ENCODE measurements around the gene CSF3R. TPM values are rescaled to one million over a fixed set of nuclear protein-coding genes. Genes with fewer than 3 reads are reported as not detected.

Gene CSF3R
- total and polyA plus RNA-seq, 2 experiments from 2014 or later: not detected

DNA sequence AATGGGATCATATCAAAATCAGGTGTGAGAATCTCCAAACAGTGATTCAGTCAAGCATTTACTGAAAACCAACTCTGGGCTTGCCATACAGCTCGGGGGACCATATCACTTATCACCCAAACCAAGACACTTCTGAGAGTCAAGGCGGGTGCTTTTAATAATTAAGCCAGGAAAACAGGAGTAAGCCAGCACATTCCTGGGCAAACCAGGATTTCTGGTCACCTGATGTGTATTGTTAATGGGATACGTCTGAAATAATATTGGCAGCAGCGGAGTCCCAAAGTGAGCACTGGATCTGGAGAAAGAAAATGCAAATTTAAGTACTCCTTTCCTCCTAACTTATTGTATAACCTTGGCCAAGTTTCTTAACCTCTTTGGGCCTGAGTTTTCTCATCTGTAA lies 50.1 kb downstream of the CSF3R start:
- Histone ChIP-seq H3K9me2 (ENCODE audit: insufficient read depth) (no peaks in the 10 kb centered on the region), H3K4me1 (ENCODE audit: insufficient read depth) (no peaks in the 10 kb centered on the region), H3K36me3 (ENCODE audit: insufficient read depth) (no peaks in the 10 kb centered on the region), H3K79me2 (replicated peaks; ENCODE audit: insufficient read depth) (no peaks in the 10 kb centered on the region), H3F3A (replicated peaks; ENCODE audit: low read depth) (no peaks in the 10 kb centered on the region), H2AFZ (no peak overlapping the region), H3K27ac (ENCODE audit: low read depth) (no peak overlapping the region), H3K4me2 (no peak overlapping the region), H3K27me3 (ENCODE audit: insufficient read depth) (no peaks in the 10 kb centered on the region), H4K20me1 (replicated peaks; ENCODE audit: insufficient read depth) (no peaks in the 10 kb centered on the region; the same call in 1 of the 2 replicates), H3K4me3 (no peak overlapping the region)
- Mint-ChIP-seq H3K9me3 (no peaks in the 10 kb centered on the region), H3K27me3 (ENCODE audit: insufficient read depth, low read depth, poor library complexity) (peaks cover 4% of the 10 kb centered on the region), H3K4me1 (no peaks in the 10 kb centered on the region; the same call in 2 of the 3 replicates), H3K27ac (no peak overlapping the region), H3K36me3 (ENCODE audit: low read depth) (no peaks in the 10 kb centered on the region), H3K4me3 (no peak overlapping the region)
- no peak for ATAC-seq
- no peak for DNase-seq (ENCODE audit: low spot score)
- TF ChIP-seq ZNF331 (CRISPR knock-in tag; IDR thresholded peaks at IDR 0.05; ENCODE audit: low read depth) (no peak), NANOG (IDR thresholded peaks at IDR 0.05; ENCODE audit: borderline replicate concordance) (no peak), CREB1 (CRISPR knock-in tag; IDR thresholded peaks at IDR 0.05; ENCODE audit: low read depth) (no peak), STAT1 (IDR thresholded peaks at IDR 0.05; ENCODE audit: unreplicated experiment) (no peak), EZH2phosphoT487 (IDR thresholded peaks at IDR 0.05; ENCODE audit: unreplicated experiment) (no peak), JUNB (IDR thresholded peaks at IDR 0.05; ENCODE audit: unreplicated experiment) (no peak), ZNF114 (CRISPR knock-in tag; IDR thresholded peaks at IDR 0.05) (no peak), EZH2 (IDR thresholded peaks at IDR 0.05; ENCODE audit: low read depth, unreplicated experiment) (no peak), REST (IDR thresholded peaks at IDR 0.05; ENCODE audit: unreplicated experiment) (no peak), POLR2AphosphoS5 (IDR thresholded peaks at IDR 0.05; ENCODE audit: low read depth) (no peak)
- TF ChIP-seq, protein P1, sequence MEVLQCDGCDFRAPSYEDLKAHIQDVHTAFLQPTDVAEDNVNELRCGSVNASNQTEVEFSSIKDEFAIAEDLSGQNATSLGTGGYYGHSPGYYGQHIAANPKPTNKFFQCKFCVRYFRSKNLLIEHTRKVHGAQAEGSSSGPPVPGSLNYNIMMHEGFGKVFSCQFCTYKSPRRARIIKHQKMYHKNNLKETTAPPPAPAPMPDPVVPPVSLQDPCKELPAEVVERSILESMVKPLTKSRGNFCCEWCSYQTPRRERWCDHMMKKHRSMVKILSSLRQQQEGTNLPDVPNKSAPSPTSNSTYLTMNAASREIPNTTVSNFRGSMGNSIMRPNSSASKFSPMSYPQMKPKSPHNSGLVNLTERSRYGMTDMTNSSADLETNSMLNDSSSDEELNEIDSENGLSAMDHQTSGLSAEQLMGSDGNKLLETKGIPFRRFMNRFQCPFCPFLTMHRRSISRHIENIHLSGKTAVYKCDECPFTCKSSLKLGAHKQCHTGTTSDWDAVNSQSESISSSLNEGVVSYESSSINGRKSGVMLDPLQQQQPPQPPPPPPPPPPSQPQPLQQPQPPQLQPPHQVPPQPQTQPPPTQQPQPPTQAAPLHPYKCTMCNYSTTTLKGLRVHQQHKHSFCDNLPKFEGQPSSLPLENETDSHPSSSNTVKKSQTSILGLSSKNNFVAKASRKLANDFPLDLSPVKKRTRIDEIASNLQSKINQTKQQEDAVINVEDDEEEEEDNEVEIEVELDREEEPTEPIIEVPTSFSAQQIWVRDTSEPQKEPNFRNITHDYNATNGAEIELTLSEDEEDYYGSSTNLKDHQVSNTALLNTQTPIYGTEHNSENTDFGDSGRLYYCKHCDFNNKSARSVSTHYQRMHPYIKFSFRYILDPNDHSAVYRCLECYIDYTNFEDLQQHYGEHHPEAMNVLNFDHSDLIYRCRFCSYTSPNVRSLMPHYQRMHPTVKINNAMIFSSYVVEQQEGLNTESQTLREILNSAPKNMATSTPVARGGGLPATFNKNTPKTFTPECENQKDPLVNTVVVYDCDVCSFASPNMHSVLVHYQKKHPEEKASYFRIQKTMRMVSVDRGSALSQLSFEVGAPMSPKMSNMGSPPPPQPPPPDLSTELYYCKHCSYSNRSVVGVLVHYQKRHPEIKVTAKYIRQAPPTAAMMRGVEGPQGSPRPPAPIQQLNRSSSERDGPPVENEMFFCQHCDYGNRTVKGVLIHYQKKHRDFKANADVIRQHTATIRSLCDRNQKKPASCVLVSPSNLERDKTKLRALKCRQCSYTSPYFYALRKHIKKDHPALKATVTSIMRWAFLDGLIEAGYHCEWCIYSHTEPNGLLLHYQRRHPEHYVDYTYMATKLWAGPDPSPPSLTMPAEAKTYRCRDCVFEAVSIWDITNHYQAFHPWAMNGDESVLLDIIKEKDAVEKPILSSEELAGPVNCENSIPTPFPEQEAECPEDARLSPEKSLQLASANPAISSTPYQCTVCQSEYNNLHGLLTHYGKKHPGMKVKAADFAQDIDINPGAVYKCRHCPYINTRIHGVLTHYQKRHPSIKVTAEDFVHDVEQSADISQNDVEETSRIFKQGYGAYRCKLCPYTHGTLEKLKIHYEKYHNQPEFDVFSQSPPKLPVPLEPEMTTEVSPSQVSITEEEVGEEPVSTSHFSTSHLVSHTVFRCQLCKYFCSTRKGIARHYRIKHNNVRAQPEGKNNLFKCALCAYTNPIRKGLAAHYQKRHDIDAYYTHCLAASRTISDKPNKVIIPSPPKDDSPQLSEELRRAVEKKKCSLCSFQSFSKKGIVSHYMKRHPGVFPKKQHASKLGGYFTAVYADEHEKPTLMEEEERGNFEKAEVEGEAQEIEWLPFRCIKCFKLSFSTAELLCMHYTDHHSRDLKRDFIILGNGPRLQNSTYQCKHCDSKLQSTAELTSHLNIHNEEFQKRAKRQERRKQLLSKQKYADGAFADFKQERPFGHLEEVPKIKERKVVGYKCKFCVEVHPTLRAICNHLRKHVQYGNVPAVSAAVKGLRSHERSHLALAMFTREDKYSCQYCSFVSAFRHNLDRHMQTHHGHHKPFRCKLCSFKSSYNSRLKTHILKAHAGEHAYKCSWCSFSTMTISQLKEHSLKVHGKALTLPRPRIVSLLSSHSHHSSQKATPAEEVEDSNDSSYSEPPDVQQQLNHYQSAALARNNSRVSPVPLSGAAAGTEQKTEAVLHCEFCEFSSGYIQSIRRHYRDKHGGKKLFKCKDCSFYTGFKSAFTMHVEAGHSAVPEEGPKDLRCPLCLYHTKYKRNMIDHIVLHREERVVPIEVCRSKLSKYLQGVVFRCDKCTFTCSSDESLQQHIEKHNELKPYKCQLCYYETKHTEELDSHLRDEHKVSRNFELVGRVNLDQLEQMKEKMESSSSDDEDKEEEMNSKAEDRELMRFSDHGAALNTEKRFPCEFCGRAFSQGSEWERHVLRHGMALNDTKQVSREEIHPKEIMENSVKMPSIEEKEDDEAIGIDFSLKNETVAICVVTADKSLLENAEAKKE (CRISPR knock-in tag; IDR thresholded peaks at IDR 0.05): no peak
- TF ChIP-seq, protein P2, sequence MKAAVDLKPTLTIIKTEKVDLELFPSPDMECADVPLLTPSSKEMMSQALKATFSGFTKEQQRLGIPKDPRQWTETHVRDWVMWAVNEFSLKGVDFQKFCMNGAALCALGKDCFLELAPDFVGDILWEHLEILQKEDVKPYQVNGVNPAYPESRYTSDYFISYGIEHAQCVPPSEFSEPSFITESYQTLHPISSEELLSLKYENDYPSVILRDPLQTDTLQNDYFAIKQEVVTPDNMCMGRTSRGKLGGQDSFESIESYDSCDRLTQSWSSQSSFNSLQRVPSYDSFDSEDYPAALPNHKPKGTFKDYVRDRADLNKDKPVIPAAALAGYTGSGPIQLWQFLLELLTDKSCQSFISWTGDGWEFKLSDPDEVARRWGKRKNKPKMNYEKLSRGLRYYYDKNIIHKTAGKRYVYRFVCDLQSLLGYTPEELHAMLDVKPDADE (IDR thresholded peaks at IDR 0.05): no peak
- TF ChIP-seq, protein P3, sequence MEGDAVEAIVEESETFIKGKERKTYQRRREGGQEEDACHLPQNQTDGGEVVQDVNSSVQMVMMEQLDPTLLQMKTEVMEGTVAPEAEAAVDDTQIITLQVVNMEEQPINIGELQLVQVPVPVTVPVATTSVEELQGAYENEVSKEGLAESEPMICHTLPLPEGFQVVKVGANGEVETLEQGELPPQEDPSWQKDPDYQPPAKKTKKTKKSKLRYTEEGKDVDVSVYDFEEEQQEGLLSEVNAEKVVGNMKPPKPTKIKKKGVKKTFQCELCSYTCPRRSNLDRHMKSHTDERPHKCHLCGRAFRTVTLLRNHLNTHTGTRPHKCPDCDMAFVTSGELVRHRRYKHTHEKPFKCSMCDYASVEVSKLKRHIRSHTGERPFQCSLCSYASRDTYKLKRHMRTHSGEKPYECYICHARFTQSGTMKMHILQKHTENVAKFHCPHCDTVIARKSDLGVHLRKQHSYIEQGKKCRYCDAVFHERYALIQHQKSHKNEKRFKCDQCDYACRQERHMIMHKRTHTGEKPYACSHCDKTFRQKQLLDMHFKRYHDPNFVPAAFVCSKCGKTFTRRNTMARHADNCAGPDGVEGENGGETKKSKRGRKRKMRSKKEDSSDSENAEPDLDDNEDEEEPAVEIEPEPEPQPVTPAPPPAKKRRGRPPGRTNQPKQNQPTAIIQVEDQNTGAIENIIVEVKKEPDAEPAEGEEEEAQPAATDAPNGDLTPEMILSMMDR (conservative IDR thresholded peaks at IDR 0.05; ENCODE audit: low read depth in 2 of 2): no peak
